GM19025 (cell line): ENCODE data around the gene KCNK13.
"Not testable (repeated sequence)": the region's sequence is repeated elsewhere in the genome, so short reads cannot be mapped to it uniquely, and the experiment has no call there.

Experiments
- ATAC-seq: cut with Tn5 transposase; IDR thresholded peaks from one replicate; pipeline ENCODE4 v1.9.1; 2021; ENCODE audit warnings: mild to moderate bottlenecking, low read depth, moderate library complexity; ENCODE audit not compliant: unreplicated experiment

Gene KCNK13

DNA sequence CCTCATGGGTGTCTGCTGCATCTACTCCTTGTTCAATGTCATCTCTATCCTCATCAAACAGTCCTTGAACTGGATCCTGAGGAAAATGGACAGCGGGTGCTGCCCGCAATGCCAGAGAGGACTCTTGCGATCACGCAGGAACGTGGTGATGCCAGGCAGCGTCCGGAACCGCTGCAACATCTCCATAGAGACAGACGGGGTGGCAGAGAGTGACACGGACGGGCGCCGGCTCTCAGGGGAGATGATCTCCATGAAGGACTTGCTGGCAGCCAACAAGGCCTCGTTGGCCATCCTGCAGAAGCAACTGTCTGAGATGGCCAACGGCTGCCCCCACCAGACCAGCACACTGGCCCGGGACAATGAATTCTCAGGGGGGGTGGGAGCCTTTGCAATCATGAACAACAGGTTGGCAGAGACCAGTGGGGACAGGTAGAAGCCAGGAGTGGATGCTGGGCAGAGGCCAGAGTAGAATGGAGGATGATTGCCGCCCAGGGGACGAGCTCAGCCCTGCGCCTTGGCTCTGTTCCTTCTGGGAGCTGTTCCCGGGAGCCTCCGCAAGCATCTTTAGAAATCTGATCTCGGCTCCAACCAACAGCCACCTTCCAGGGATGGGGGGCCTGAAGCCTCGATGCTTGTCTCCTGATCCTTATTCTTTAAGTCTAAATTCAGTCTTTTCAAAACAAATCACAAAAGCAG is 122.9 kb downstream of the KCNK13 start:
- ATAC-seq: no peak

DNA sequence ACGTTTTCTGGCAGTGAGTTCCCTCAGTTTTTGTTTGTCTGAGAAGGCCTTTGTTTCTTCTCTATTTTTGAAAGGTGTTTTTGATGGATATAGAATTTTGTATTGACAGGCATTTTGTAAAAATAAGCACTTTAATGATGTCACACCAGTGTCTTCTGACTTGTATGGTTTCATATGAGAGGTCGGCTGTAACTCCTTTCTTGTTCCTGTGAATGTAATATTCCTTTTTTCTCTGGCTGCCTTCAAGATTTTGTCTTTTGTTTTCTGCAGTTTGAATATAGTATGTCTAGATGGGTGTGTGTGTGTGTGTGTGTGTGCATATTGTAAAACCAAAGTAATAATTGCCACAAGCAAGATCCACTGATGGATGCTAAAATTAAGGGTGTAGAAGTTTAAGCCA is 126.8 kb downstream of the KCNK13 start:
- ATAC-seq: no peak

DNA sequence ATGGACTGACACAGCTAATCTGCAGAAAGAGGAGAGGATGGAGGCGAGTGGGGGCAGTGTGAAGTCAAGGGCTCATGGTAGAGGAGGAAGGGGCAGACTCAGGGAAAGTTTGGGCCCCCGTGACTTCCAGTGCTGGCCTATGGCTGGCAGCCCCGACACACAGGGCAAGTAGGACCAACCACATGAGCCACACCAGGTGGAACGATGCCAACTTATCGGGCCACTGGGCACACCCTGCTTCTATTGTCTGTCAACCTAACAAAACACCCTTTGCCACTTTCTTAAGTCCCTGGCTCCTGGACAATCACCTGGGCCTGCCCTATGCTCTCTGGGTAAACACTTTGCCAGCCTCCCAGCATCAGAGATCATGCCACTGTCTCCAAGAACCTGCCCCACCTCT is 129.4 kb downstream of the KCNK13 start:
- ATAC-seq: no peak

DNA sequence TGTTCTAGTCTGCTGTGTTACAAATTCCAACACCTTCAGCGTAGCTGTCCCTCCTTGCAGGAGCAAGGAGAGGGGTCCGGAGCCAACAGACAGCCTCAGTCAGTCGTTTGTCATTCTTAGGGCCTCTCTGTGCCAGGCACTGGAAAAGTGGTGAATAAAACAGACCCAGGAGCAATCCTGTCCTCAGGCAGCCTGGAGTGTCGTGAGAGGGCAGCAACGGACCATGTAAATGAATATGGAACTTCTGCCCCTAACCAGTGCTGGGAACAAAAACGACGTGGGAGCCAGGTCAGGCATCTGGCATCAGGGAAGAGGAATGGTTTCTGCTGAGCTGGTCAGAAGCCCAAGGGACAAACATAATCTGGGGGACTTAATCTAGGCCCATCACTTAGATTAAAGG is 129.8 kb downstream of the KCNK13 start:
- ATAC-seq: no peak

DNA sequence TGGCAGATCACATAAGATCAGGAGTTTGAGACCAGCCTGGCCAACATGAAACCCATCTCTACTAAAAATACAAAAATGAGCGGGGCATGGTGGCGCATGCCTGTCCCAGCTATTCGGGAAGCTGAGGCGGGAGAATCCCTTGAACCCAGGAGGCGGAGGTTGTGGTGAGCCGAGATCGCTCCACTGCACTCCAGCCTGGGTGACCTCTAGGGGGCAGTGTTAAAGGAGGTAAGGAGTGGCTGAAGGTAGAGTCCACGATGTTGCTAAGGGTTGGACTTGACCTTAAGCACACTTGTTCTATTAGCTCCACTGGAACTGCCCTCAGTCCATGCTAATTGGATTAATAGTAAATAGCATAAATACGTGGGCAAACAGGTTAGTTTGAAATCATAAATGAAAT is 132.1 kb downstream of the KCNK13 start:
- no peak for ATAC-seq

DNA sequence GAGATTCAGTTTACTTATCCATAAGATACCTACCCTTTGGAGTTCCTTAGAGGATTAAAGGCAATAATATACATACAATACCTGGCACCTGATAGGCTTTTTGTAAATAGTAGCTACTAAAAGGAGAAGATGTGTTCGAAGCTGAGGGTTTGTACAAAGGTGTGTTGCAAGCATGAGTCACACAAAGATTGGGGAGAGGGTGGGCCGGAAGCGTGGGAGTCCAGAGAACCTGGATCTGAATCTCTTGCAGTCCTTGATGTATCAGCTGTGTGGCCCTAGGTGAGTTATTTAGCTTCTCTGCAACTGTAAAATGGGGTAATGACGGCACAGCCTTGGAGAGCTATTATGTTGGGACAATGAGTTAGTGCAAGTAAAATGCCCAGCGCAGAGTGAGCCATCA is 132.9 kb downstream of the KCNK13 start:
- no peak for ATAC-seq

DNA sequence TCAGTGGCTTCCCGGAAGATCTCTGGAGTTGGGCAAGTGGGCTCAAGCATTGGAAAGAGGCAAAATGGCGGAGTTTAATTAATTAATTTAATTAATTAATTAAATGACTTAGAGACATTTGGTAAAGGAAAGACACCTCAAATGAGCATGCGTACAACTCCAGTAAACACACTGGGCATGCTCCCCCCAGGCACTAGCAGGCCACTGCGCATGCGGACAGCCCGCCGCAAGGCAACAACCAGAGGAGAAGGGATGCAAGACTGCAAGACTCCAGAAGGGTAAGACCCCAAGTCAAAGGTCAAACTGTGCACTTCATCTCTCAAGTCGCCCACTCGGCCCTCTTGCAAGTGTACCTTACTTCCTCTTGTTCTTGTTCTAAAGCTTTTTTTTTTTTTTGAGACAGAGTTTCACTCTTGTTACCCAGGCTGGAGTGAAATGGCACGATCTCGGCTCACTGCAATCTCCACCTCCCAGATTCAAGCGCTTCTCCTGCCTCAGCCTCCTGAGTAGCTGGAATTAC is 136.8 kb downstream of the KCNK13 start:
- no peak for ATAC-seq

DNA sequence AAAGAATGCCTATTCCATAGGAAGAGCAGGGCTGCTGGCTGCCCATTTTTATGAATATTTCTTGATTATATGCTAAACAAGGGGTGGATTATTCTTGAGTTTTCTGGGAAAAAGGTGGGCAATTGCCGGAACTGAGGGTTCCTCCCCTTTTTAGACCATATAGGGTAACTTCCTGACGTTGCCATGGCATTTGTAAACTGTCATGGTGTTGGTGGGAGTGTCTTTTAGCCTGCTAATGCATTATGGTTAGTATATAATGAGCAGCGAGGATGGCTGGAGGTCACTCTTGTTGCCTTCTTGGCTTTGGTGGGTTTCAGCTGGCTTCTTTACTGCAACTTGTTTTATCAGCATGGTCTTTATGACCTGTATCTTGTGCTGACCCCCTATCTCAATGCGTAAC is 138.8 kb downstream of the KCNK13 start:
- not testable (repeated sequence) for ATAC-seq

DNA sequence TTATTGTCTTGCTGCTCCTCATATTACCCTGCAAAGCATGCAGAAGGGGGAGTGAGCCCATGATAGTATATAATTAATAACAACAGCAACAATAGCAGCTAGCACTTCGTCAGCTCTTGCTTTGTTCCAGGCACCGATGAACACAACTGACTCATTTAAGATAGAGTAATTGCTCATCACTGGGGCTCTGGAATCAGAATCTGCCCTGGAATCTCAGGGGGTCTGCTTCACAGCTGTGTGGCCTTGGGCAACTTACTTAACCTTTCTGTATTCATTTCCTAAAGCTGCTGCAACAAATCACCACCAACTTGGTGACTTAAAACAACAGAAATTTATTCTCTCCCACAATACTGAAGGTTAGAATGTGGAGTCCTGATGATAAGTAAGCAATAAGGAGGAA is 139.6 kb downstream of the KCNK13 start:
- ATAC-seq: no peak

DNA sequence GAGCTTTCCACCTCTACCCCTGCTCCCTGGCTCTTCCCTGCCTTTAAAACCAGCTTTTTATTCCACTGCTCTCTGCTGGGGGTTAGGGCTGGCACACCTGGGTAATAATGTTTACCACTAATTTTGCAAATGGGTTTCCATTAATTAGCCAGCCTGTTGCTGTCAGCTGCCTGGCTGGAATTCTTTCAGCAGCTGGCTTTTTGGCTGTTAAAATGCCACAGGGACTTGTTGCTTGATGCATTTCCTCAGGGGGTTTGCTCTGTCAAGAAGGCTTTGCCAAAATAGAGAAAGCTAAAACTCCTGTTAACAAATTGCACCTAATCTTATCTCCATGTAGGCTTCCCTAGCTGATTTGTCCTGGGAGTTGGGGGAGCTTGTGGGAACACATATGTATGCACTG is 142.7 kb downstream of the KCNK13 start:
- no peak for ATAC-seq

DNA sequence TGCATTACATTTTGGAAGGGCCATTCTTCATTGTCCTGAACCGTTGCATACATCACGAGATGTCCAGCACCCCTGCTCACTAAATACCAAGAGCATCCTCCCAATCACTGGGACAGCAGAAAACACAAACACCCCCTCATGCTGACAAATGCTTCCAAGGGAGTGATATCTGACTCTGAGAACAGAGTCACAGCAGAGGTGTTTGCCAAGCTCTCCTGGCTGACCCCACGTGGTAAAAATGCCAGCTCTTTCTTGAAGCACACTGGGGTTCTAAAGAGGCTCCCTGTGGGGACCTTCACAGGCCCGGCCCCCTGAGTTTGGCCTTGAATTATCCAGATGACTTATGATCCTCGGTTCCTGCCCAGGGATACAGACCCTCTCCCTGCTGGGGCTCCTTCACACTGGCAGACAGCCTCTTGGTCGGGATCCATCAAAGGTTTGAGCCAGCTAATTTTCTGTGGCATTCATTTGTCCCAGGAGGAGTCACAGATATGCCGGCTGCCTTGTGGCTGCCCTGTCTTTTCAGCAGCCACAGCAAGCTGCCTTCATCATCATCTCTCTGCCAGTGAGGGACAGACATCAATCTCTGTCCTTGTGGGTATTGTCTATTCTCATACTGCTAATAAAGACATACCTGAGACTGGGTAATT is 151.4 kb downstream of the KCNK13 start:
- no peak for ATAC-seq

DNA sequence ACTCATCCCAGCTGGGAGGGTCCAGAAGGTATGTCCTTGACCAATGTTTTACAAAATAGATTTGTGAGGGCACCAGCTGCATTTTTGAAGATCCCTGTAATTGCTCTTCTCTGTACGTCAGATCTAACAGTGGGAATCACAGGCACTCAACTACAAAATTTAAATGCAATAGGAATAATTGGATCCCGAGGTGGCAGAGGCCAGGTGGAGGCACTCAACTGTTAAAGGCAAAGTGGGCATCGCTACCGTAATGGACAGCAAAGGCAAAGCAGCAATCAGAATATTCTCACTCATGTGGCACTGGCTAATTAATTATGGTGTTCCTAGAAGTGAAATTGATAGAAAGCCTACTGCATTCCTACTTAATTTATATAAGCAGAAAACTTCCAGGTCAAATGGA is 166.7 kb downstream of the KCNK13 start:
- no peak for ATAC-seq

DNA sequence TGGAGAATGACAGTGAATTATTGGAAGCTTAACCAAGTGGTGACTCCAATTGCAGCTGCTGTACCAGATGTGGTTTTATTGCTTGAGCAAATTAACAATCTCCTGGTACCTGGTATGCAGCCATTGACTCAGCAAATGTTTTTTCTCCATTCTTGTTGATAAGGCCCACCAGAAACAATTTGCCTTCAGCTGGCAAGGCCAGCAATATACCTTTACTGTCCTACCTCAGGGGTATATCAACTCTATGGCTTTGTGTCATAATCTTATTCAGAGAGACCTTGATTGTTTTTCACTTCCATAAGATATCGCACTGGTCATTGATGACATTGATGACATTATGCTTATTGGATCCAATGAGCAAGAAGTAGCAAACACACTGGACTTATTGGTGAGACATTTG is 168.1 kb downstream of the KCNK13 start:
- ATAC-seq: not testable (repeated sequence)
